PC-9 (cell line): ENCODE data around the gene XPNPEP1.

Experiments
- CTCF ChIP-seq: fragments of 200-600 bp; sonication (generic); conservative IDR thresholded peaks from 2 replicates; pipeline ENCODE4 v1.6.1; 2017; ENCODE audit warnings: mixed run types, antibody characterized with exemption, mild to moderate bottlenecking, moderate library complexity
- EZH2 ChIP-seq: fragments of 200-600 bp; sonication (generic); IDR thresholded peaks from 2 replicates; pipeline ENCODE4 v1.8.0; 2017; ENCODE audit warnings: antibody characterized with exemption, low read depth

- no peak for TF ChIP-seq CTCF
- no peak for TF ChIP-seq EZH2
These were observed 9.1 kb upstream of the XPNPEP1 start for GRCh38 chr10:109932391-109932790.
